Psoas muscle (tissue), 8 donors: Measurements from ENCODE around the gene PHKB. TPM values are rescaled to one million over a fixed set of nuclear protein-coding genes. Genes with fewer than 3 reads are reported as not detected.

Source experiments
- ATAC-seq, 4 donors: fragments of 200-7000 bp; cut with Tn5 transposase; one replicate each; pipeline ENCODE4 v1.9.1; 2020; ENCODE audit warnings: moderate library complexity in 3 of 4, mild to moderate bottlenecking in 2 of 4
- DNase-seq, 2 donors: peaks; one replicate each; pipeline ENCODE4 v3.0.0-alpha.2; 2020
- H3K27ac ChIP-seq: fragments of 200-600 bp; one replicate; pipeline ENCODE4 v1.8.0; 2022
- H3K27me3 ChIP-seq, 3 donors: fragments of 200-600 bp in 1 of 3; one replicate each; pipeline versions ENCODE4 v1.6.1 to v1.8.0; 2013 to 2022; ENCODE audit warnings: low read length in 2 of 3, mild to moderate bottlenecking in 2 of 3, moderate library complexity in 1 of 3; ENCODE audit not compliant: insufficient read depth in 3 of 3
- H3K36me3 ChIP-seq, 2 donors: fragments of 200-600 bp in 1 of 2; one replicate each; pipeline versions ENCODE4 v1.6.1 to v1.8.0; 2013 to 2022; ENCODE audit warnings: low read depth in 1 of 2, mild to moderate bottlenecking in 1 of 2, moderate library complexity in 1 of 2; ENCODE audit not compliant: insufficient read depth in 1 of 2
- H3K4me1 ChIP-seq: fragments of 200-600 bp; one replicate; pipeline ENCODE4 v1.8.0; 2022
- H3K4me3 ChIP-seq: fragments of 200-600 bp; one replicate; pipeline ENCODE4 v1.8.0; 2022; ENCODE audit warnings: mild to moderate bottlenecking
- H3K9me3 ChIP-seq: fragments of 200-600 bp; one replicate; pipeline ENCODE4 v1.8.0; 2022
- WGBS, 3 donors: extraction: QIAGEN DNeasy Blood & Tissue Kit; methylation state at CpG; one replicate each; pipeline versions ENCODE4 v1.1.6 to v1.1.7; 2013; 5-methylcytosine and 5-hydroxymethylcytosine counted together
- intact Hi-C, 2 donors: fragments of 100-400 bp; cut with DNase I; formaldehyde crosslinking; loops; one replicate each; pipeline versions ENCODE4 v1.11.0 to v1.14.2; 2022
- polyA plus RNA-seq, 3 donors: library from polyadenylated mRNA; stranded (reverse); fragments of 200-250 nt; gene quantifications; one replicate each; pipeline ENCODE4 v1.2.3, GENCODE V29; 2013
- total RNA-seq, 4 donors: library from RNA; stranded (reverse); fragmentation: NEBNext Ultra II Directional in 2 of 4; extraction: Animal tissue kit (Norgen Biotek cat#: 25700) in 2 of 4; gene quantifications; one replicate each; pipeline versions ENCODE4 v1.2.1 to v1.2.4, GENCODE V29; 2021 to 2023
- TF ChIP-seq, protein P1 (sequence below): fragments of 200-600 bp; IDR thresholded peaks from one replicate; pipeline ENCODE4 v1.8.0; 2022; ENCODE audit warnings: antibody characterized with exemption
- donor health status: healthy with polysubstance abuse.
- donor health status: DM: no; HTN: no; CAD: no; lungs with moderate emphysema.
- donor health status: Bipolar disorder and iron deficiency.
- donor health status: healthy.
- donor health status: DM: yes; HTN: yes; CAD: no.
- donor health status: DM: no; HTN: no; CAD: no.
- donor health status: DM: no; HTN: no; CAD: no.
- donor health status: DM: yes; HTN: yes; CAD: no.

PHKB gene
- total and polyA plus RNA-seq, 7 donors = 18.8 to 87.7 (median 71.0) TPM

DNA sequence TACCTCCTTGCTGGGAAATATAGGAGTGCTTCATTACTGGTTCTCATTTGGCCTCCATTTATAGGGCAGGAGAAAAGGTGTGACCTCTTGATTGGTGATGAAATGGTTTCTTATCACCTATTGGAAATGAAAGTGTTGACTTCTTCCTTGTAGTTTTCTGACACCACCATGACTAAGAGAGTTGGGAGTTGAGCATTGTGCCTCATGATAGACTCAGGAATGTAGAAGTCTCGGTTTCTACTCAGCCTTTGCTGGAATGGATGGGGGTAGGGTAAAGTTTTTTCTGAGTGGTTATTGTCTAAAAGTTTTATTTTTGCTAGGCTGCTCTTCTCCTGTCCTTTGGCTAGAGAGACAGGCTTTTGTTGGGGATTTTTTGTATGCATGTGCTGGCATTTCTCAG, 117.4 kb downstream of the PHKB start:
- Histone ChIP-seq H3K4me3 (no peak overlapping the region), H3K9me3 (no peaks in the 10 kb centered on the region), H3K36me3 (no peaks in the 10 kb centered on the region), H3K27me3 (no peaks in the 10 kb centered on the region), H3K27ac (no peak overlapping the region), H3K4me1 (peaks cover 9% of the 10 kb centered on the region)
- 97 to 100% (median 100%) methylated on average over 1 of the region's 1 CpG for WGBS, 3 donors
- DNase-seq (no peak), ATAC-seq (no peak)
- TF ChIP-seq, protein P1, sequence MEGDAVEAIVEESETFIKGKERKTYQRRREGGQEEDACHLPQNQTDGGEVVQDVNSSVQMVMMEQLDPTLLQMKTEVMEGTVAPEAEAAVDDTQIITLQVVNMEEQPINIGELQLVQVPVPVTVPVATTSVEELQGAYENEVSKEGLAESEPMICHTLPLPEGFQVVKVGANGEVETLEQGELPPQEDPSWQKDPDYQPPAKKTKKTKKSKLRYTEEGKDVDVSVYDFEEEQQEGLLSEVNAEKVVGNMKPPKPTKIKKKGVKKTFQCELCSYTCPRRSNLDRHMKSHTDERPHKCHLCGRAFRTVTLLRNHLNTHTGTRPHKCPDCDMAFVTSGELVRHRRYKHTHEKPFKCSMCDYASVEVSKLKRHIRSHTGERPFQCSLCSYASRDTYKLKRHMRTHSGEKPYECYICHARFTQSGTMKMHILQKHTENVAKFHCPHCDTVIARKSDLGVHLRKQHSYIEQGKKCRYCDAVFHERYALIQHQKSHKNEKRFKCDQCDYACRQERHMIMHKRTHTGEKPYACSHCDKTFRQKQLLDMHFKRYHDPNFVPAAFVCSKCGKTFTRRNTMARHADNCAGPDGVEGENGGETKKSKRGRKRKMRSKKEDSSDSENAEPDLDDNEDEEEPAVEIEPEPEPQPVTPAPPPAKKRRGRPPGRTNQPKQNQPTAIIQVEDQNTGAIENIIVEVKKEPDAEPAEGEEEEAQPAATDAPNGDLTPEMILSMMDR = no peak
- intact Hi-C loops = no loop called here

- DNase-seq (no peak), ATAC-seq (peak in 1 of 4 donors; percentile 29)
- no peak overlapping the region for H3K27ac ChIP-seq
- intact Hi-C loops = no loop called here
- H3K4me3 ChIP-seq = no peak overlapping the region
- no peaks in the 10 kb centered on the region for H3K27me3 ChIP-seq
- no peaks in the 10 kb centered on the region for H3K36me3 ChIP-seq
- TF ChIP-seq, protein P1 = no peak
- peaks cover 17% of the 10 kb centered on the region for H3K4me1 ChIP-seq
- H3K9me3 ChIP-seq = no peaks in the 10 kb centered on the region
- 67 to 84% (median 69%) methylated on average over 2 of the region's 2 CpGs for WGBS, 3 donors
Observed at GRCh38 chr16:47581114-47581513, 120.0 kb downstream of the PHKB start.

DNA sequence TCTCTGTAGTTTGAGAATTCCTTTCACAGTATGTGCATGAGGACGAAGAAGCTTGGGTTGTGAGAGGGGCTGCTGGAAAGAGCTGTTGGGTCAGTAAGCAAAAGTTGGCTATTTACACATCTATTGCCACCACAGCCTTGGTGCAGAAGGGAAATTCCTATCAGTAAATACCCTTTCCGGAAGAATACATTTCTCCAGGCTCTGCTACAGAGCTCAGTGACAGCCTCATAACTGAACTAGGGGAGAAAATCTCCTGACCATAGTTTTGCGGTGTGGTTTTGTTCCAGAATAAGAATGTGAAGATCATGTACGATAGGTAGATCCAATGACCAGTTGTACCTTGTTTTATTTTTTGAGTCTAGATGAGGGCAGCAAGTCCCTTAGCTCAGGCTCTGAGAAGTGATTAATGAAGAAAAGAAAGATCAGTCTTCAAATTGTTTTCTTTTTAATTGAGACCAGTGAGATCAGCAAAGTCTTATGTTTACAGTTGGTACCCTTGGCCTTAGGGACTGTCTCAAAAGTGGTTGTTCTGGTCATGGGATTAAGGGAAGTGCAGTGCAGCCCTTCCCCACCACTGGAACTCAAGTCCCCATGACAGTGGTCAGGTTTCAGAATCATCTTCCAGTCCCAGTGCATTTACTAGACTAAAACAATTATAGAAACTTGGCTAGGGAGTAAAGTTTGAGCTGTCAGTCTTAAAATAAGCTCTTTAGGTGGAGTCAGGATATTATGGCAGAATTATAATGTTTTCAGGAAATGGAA, 123.5 kb downstream of the PHKB start:
- Histone ChIP-seq H3K4me1 (peaks cover 17% of the 10 kb centered on the region), H3K27ac (peak overlapping the region; percentile 34), H3K9me3 (no peaks in the 10 kb centered on the region), H3K4me3 (no peak overlapping the region), H3K36me3 (peaks cover 0 to 20% of the 10 kb centered on the region in 2 donors), H3K27me3 (no peaks in the 10 kb centered on the region)
- WGBS, 3 donors = 67 to 90% (median 68%) methylated on average over 4 of the region's 4 CpGs
- intact Hi-C loops = no loop called here
- DNase-seq (no peak), ATAC-seq (peak in 3 of 4 donors; percentile 73 to 91 (median 82))
- TF ChIP-seq, protein P1 = no peak

- Histone ChIP-seq H3K9me3 (no peaks in the 10 kb centered on the region), H3K4me1 (peaks cover 17% of the 10 kb centered on the region), H3K27ac (no peak overlapping the region), H3K36me3 (peaks cover 0 to 35% of the 10 kb centered on the region in 2 donors), H3K4me3 (no peak overlapping the region), H3K27me3 (no peaks in the 10 kb centered on the region)
- peak in 2 of 4 donors; percentile 50 to 63 for ATAC-seq
- intact Hi-C loops = no loop called here
- WGBS, 3 donors = 55 to 80% (median 72%) methylated on average over 3 of the region's 3 CpGs
- no peak for DNase-seq
- TF ChIP-seq, protein P1 = no peak
Observed at GRCh38 chr16:47586121-47586520, 125.0 kb downstream of the PHKB start.
